GM18508 (cell line): ENCODE data around the gene ADARB2.
"Not testable (repeated sequence)": the region's sequence is repeated elsewhere in the genome, so short reads cannot be mapped to it uniquely, and the experiment has no call there.

ENCODE experiments used
- ATAC-seq: cut with Tn5 transposase; IDR thresholded peaks from one replicate; pipeline ENCODE4 v1.9.1; 2021; ENCODE audit warnings: moderate number of reproducible peaks; ENCODE audit not compliant: insufficient read depth, unreplicated experiment

ADARB2 gene

DNA sequence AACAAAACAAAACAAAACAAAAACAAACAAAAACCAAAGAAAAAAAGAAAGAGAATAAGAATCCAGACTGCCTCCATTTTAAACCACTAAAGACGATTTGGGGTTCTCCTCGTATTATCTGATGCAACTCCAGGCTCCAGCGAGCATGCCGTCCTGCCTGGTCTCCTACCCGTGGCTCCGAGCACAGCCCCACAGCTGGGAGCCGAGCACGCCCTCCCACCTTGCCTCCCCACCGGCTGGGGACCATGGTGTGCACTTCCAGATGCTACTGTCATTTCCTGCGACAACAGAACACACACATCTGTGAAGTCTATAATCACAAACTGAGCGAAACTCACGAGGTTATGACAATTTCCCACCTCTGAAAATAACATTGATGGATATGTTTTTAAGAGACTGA is 113.1 kb downstream of the ADARB2 start:
- no peak for ATAC-seq

DNA sequence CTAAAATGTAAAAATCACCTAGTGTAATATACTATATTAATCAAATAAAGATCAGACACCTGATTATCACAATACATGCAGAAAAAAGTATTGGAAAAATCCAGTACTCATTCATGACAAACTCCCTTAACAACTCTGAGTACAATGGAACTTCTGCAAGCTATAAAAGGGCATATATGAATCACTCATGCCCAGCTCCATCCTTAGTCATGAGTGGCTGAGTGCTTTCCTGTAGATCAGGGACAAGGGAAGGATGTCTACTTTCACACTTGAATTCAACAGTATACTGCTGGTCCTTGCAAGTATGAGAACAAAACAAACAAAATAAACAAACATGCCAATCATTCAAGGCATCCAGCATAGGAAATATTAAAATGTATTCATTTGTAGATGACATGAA is 116.5 kb downstream of the ADARB2 start:
- no peak for ATAC-seq

DNA sequence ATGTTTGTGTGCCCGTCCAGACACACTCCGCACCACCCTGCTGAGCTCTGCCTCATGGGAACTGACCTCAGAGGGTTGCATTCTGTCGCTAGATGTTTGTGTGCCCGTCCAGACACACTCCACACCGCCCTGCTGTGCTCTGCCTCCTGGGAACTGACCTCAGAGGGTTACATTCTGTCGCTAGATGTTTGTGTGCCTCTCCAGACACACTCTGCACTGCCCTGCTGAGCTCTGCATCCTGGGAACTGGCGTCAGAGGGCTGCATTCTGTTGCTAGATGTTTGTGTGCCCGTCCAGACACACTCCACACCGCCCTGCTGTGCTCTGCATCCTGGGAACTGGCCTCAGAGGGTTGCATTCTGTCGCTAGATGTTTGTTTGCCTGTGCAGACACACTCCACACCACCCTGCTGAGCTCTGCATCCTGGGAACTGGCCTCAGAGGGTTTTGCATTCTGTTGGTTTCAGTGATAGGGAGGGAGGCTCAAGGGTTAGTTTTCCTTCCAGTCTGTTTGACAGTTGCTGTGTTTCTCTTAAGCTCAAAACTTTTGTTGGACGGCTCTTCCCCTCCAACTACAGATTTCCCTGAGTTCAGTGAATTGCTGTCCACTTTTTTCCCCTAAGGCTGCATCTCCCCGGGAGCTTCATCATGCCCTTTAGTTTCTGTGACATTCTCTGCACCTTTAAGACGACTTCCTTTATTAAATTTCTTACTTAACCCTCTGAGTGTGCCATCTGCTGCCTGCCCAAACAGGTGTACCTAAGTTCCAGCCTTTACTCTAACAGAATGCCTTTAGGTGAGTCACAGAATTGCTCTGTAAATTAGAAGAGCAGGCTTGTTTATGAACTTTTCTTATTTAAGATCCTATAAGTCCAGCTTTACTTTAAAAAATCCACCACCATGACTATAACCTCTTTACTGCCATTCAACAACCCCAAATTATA is 119.7 kb downstream of the ADARB2 start:
- not testable (repeated sequence) for ATAC-seq

DNA sequence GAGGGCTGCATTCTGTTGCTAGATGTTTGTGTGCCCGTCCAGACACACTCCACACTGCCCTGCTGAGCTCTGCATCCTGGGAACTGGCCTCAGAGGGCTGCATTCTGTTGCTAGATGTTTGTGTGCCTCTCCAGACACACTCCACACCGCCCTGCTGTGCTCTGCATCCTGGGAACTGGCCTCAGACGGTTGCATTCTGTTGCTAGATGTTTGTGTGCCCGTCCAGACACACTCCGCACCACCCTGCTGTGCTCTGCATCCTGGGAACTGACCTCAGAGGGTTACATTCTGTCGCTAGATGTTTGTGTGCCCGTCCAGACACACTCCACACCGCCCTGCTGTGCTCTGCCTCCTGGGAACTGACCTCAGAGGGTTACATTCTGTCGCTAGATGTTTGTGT is 120.6 kb downstream of the ADARB2 start:
- not testable (repeated sequence) for ATAC-seq

DNA sequence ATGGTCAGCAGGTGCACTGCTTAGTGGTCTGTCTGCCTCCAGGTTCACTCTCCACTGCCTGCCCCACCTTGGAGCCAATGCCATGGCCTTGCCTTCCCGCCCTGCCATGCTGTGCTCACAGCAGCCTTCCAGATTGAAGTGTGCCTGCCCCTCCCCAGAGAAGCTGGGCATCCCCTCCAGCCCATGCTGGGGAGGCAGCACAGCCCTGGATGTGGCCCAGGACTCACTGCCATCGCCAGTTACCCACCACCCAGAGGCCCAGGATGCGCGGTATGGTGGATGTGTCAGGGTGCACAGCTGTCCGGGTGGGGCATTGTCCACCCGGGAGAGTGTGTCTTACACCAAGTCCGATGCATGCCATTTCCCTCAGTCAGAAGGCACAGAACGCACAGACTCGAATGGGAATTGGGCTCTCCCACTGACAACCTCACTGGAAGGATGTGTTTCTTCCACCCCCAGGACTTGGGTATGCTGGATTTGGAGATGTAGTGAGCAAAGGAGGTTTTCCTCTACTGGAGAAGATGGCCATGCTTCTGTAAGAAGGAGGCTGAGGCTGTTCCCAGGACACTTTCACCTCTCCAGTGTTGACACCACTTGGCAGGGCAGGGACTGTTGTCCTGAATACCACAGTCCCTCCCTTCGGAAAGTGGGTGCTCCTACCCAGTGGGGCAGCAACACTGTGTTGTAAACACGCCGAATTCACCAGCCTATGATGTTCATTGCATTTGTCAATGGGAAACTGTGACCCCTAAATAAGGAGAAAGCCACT is 122.0 kb downstream of the ADARB2 start:
- ATAC-seq, result no peak

DNA sequence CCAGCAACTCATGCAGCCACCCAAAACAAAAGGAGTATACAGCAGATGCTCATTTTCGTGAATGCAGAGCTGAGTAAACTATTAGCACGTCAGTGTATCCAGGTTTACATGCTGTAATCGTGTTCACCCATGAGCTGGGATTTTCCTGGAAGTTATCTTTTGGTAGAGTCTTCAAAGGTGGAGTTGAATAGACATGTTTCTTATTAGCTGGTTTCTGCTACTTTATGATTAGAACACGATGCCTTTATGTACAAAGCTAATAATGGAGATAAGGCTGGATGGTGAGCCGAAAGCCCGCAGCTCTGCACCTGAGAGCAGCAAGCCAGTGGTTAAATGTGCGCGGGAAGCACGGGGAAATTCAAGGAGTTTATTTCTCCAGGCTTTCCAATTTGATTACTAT is 123.8 kb downstream of the ADARB2 start:
- no peak for ATAC-seq

DNA sequence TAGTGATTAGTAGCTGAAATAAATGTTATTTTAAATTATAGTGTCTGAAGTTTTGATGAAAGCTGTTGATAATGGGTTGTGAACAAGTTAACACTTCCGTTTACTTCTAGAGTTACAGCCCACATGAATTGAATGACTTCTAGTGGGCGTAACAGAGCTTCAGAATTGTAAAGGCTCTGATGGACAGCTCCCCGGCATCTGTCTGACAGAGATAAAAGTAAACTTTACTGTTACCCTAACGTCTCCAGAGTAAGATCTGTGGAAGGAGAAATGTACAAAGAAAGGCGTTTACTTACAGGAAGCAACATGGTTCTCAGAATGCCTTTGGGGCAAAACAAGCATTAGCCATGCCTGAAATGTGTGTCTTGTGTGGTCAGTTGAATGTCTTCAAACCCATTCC is 124.4 kb downstream of the ADARB2 start:
- ATAC-seq, result no peak

DNA sequence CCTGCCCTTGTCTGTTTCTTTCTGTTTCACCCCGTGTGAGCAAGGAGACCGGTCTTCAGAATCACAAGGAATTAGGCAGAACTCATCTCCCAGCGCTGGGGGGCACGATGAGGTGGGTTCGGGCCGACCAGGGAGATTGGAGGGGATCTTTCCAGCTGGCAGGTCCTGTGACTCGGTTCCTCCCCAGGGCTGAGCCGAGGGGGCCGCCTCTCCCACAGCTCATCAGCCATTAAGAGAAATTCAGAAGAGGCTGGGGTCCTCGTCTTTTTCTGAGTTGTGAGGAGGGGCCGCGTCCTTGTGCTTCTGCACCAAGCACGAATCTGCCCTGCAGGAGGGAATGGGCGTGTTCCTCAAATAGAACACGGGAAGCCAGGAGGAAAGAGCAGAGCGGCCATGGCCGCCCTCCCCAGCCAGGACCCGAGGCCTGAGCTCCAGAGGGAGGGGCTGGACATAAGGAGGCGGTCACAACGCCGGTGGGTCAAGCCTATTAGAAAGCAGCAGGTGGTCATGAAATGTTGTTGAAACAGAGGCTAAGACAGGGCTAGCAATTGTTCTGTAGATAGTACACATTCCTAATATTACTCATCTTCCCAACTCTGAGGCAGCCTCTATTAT is 125.3 kb downstream of the ADARB2 start:
- ATAC-seq, result no peak

DNA sequence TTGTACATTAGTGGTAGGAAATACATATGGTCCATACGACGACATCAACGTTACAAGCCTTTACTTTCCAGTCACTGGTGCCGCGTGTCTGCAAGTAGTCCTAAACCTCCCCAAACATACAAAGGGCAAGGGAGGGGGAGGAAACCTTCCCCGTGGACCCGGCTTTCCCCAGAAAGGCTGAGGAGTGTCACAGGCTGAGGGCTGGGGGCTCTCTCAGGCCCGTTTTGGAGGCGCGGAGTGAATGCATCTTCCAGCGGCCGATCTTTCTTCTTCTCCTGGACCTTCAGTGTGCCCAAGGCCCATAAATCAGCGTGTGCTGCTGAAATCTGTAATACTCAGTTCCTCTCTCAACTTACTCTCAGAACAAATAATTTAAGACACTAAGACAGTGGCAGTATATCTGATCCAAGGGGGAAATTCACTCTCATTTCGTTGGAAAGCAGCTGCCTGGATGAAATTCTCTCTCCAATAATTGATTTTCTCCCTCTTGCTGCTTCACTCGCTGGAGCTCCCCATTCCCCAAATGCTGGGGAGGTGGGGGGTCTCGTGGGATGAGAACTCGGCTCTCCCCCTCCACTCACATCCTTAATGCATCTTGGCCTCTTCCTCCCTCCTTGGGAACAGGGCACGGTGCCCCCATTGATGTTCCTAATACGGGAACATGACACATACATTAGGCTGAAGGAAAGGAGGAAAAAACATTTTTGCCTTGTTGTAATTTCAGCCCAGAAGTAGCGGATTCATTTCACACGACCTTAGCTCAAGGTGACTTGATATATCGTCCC is 126.1 kb downstream of the ADARB2 start:
- no peak for ATAC-seq

DNA sequence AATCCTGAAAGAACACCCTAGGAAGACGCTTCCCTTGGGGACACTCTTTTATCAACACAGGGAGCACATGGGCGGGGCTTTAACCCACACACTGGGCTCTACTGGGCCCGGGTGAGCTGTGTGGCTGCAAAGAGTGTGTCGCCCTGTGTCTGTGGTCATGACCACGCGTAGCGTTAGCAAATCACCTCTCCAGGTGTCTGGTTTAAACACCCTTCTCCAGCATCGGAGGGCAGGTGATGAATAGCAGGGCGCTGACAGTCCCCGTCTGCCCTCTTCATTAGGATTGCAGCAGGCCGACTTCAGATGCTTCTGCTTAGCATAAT is 127.7 kb downstream of the ADARB2 start:
- no peak for ATAC-seq

DNA sequence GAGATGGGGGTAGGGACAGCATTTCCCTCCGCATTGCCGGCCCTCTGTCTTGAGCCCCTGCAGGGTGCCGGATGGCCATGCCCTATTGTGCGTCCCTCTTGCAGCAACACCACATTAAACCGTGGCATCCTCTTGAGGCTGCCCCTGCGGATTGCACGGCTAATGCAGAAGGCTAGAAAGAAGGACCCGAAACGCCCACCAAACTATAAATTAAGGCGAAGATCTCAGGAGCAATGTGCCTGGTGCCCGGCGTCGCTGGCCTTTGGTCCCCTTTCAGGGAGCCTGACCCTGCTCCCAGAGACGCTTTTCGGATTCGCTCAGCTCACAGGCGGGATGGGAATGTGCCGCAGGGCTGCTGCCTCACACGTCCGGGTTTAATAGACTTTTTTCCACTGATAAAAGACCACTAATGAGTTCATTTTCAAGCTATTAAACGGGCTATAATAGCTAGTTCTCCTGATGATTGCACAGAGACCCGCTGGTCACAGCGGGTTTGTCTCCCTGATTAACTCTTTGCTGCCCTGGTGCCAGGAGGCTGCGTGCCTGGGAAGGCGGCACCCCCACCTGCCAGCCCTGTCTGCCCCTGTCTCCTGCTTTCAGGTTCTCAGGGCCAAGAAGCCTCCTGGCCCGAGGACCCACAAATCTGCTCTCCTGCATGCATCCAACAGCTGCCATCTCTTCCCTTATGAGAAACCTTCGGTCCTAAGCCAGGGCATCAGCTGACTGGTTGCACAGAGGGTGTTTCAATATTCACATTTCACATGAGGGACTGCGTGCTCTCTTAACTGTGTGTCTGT is 128.3 kb downstream of the ADARB2 start:
- ATAC-seq, result no peak

DNA sequence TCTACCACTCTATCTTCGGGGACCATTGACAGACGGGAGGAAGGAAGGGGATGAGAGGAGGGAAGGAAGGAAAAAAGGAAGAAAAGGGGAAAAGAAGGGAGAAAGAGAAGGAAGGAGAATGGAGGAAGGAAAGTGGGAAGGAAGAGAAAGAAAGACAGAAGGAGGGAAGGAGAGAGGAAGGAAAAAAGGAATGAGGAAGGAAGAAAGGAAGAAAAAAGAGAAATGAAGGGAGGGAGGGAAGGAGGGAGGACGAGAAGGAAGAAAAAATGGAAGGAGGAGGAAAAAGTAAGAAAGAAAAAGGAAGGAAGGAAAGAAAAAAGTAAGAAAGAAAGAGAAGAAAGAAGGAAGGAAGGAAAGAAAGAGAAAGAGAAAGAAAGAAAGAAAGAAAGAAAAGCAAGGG is 128.9 kb downstream of the ADARB2 start:
- ATAC-seq, result no peak

DNA sequence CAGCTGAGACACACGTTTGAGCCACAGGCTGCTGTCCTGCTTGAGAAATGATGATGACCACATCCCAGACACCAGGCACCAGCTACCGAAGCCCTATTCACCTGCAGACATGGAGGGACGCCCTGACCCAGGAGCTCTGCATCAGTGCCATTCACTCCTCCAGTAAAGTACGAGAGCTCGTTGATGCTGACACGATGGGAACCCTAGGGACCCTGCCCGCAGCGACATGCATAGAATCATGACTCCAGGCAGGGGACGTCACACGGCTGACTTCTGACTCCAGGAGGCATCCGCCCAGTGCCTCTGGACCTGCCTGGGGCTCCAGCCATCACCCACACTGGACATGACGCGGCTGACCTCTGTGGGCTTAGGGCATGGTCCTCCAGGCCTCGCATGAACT is 129.9 kb downstream of the ADARB2 start:
- ATAC-seq, result no peak

DNA sequence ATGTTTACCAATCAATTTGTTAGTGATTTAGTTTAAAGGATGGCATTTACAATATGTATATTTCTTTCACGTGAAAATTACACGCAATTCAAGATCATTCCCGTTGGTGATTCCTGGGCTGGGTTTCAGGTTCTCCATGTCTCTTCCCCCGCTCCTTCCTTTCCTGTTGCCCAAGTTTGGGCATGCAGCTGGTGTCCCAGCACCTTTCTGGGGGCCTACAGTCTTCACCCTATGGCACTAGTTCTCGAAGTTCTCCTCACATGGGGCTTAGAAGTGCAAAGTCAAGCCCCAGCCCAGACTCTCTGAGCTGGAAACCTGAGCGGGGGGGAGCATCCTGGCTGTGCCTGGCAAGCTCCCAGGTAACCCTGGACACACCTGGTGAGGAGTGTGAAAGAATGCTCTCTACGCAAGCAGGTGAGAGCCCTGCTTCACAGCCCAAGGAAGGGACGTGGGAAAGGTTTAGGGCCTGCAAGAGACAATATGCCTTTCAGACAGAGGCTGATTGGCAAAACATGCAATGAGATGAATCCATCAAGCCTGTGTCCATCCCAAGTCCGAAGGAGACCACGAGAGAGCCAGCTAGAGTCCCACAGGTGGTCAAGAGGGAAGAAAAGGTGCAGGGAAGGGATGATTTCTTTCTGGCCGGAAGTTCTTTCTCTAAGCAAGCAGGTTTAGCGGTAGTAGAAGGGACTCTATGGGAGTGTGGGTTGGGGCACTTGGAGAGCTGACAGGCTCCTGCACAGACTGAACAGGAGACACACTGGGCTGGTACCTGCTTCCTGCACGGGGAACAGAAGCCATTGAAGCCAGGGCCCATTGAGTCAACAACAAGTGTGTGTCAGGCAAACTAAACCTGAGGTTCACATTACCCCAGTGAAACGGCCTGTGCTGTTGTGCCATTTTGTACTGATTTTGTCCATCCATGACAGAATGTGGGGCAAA is 131.1 kb downstream of the ADARB2 start:
- ATAC-seq, result no peak

DNA sequence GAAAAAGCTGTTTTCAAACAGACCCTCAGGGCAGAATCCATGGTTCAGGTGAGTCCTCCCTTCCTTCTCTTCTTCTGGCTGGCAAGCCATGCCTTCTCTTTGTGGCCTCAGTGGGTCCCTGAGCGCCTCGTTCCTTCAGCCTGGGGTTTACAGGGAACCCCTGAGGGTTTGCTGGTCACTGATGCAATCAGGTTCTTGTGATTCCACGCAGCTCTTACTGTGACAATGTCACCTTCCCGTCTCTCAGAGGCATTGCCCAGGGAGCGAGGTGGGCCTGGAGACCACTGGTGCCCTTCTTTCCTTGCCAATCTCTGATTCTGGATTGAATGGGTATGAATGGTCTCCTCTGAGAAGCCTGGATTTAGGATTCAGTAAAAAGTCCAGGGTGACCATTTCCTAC is 132.2 kb downstream of the ADARB2 start:
- no peak for ATAC-seq

DNA sequence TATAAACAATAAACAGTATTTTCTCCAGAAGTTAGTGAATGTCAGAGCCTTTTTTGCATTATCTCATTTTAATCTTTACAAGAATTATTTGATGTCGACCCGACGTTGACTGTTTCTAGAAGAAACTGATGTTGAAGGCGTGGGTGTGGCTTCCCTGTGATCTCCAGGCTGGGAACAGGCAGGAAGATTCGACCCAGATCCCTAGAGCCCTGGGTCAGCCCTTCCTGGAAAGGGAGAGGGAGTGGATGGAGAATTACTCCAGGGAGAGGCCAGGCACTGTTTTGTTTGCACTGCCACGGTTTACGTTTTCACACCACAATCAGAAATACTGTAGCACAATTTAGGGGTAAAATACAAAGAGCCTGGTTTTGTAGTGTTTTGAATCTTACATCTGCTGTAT is 133.1 kb downstream of the ADARB2 start:
- ATAC-seq, result no peak

DNA sequence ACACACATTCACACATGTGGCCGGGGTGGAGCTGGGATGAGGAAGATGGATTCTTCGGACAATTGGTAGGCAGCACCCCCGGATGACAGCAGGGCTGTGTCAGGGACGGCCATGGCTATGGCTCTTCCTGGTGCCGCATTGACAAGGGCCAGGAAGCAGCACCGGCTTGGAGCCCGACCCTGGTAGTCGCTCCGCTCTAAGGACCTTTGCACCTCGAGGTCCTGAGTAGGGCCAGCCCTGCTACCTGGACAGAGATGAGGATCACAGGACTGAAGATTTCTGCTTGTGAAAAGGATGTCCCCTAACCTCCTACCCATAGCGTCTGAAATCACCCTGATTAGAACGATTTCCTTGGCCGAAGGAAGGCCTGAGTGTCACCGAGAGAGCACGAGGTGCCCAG is 134.1 kb downstream of the ADARB2 start:
- ATAC-seq, result no peak

DNA sequence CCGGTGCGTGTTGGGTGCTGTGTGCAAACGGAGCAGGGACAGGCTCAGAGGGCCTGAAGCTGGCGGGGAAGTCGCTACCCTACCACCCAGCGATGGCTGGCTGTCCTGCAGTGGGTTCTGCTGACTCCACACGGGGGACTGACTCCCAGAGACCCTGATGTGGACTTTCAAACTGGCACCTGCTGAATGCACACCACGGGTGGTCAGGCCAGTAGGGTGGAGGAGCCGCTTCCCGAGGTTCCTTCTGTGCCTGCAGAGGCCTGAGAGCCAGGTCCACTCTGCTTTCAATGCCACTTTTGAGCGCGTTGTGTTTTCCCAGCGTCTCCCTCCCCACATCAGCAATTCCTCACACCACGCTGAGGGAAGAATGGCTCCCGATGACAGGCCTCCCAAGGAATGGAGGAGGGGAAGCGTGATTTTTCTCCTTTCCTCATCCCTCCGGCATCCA is 135.3 kb downstream of the ADARB2 start:
- ATAC-seq, result no peak

DNA sequence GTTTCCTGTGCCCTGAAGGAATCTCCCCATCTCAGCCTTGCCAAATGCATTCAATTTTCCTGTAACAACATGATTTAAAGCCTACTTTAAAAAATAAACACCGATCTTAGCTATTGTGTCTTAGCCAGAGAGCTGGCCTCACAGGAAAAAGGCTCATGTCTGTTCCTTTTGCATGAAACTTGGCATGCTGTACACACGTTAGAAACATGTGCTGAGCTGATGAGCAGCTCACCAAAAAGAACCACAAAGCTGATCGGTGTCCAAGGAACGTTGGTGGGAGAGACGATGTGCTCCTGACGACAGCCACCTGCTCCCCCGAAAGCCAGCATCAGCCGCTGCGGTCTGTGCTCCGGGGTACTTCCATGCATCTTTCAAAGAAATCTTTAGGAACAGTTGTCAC is 135.9 kb downstream of the ADARB2 start:
- ATAC-seq, result no peak
